Endothelial cell of umbilical vein (primary cell): Measurements from ENCODE around the gene EEFSEC. TPM values are rescaled to one million over a fixed set of nuclear protein-coding genes. Genes with fewer than 3 reads are reported as not detected.

Experiments used
- BruUV-seq: library from RNA; stranded (reverse); fragments of 400-500 nt; replicated peaks from 2 replicates; lab custom pipeline; 2021; lab: Mats Ljungman, UMichigan
- CTCF ChIA-PET: fragments of 300-600, 350-600 bp; sonication (Branson Sonifier 250); formaldehyde crosslinking; loops from one replicate; lab custom pipeline; 2021; ENCODE audit warnings: antibody characterized with exemption, inconsistent platforms; lab: Charles Lee
- POLR2A ChIA-PET: fragments of 300-600, 350-600 bp; sonication (Branson Sonifier 250); formaldehyde crosslinking; loops from one replicate; lab custom pipeline; 2021; ENCODE audit warnings: antibody characterized with exemption, inconsistent platforms; lab: Charles Lee
- DNase-seq: peaks from one replicate; pipeline ENCODE4 v3.0.0-alpha.2; 2011; ENCODE audit warnings: low read depth, low spot score
- FAIRE-seq: peaks from 2 replicates; lab custom pipeline; 2011; peaks lifted over from hg19 to GRCh38; lab: Jason Lieb, UNC
- H2AFZ ChIP-seq: 2 replicates; pipeline ENCODE4 v1.6.0; 2012; ENCODE audit warnings: low read depth, low read length, control low read depth, inconsistent platforms
- H3K27ac ChIP-seq: 2 replicates; pipeline ENCODE4 v1.5.1; 2011; ENCODE audit warnings: low read depth, mild to moderate bottlenecking, control low read depth, low read length, moderate library complexity; ENCODE audit not compliant: insufficient read depth
- H3K27me3 ChIP-seq, 2 experiments: 2 replicates each; pipeline versions ENCODE4 v1.6.0 to v1.6.1; 2011; ENCODE audit warnings: low read length in 2 of 2, mixed read lengths in 1 of 2; ENCODE audit not compliant: control insufficient read depth in 2 of 2, insufficient read depth in 2 of 2
- H3K36me3 ChIP-seq, 2 experiments: 2 replicates in 1 of 2; 3 replicates in 1 of 2; pipeline ENCODE4 v1.5.1; 2011; ENCODE audit warnings: low read length in 2 of 2, mild to moderate bottlenecking in 1 of 2, moderate library complexity in 1 of 2; ENCODE audit not compliant: control insufficient read depth in 2 of 2, insufficient read depth in 2 of 2; ENCODE audit errors: extremely low read depth in 1 of 2
- H3K4me1 ChIP-seq: 3 replicates; pipeline ENCODE4 v1.5.1; 2011; ENCODE audit warnings: mild to moderate bottlenecking, low read length; ENCODE audit not compliant: control insufficient read depth, insufficient read depth; ENCODE audit errors: extremely low read depth
- H3K4me2 ChIP-seq: 2 replicates; pipeline ENCODE4 v1.6.1; 2011; ENCODE audit warnings: low read length, control low read depth, mixed read lengths; ENCODE audit not compliant: insufficient read depth
- H3K4me3 ChIP-seq, 3 experiments: fragments of 200-600 bp in 1 of 3; sonication (generic), shearing (Covaris generic) in 1 of 3; replicated peaks in 1 of 3; 2 replicates each; pipeline ENCODE4 v1.5.1; 2011 to 2016; ENCODE audit warnings: control low read depth in 3 of 3, low read length in 3 of 3, mild to moderate bottlenecking in 2 of 3, inconsistent platforms in 1 of 3, low read depth in 1 of 3, moderate library complexity in 1 of 3; ENCODE audit not compliant: insufficient read depth in 1 of 3
- H3K79me2 ChIP-seq: 2 replicates; pipeline ENCODE4 v1.6.0; 2012; ENCODE audit warnings: low read length, inconsistent platforms; ENCODE audit not compliant: control insufficient read depth, insufficient read depth
- H3K9ac ChIP-seq: replicated peaks from 2 replicates; pipeline ENCODE3; 2011; ENCODE audit warnings: low read length, control low read depth; ENCODE audit not compliant: insufficient read depth; ENCODE audit errors: extremely low read depth
- H3K9me1 ChIP-seq: replicated peaks from 3 replicates; pipeline ENCODE4 v1.6.0; 2011; ENCODE audit warnings: mild to moderate bottlenecking, low read length; ENCODE audit not compliant: control insufficient read depth, insufficient read depth; ENCODE audit errors: extremely low read depth
- H3K9me3 ChIP-seq: replicated peaks from 2 replicates; pipeline ENCODE4 v1.5.1; 2012; ENCODE audit warnings: low read length, inconsistent platforms; ENCODE audit not compliant: control insufficient read depth, insufficient read depth
- H4K20me1 ChIP-seq: replicated peaks from 2 replicates; pipeline ENCODE3; 2011; ENCODE audit warnings: mild to moderate bottlenecking, low read length; ENCODE audit not compliant: control insufficient read depth, insufficient read depth; ENCODE audit errors: extremely low read depth
- EZH2 ChIP-seq: IDR thresholded peaks from 2 replicates; pipeline ENCODE4 v1.6.1; 2012; ENCODE audit warnings: borderline replicate concordance, low read depth, mild to moderate bottlenecking, moderate library complexity, low read length, inconsistent platforms; ENCODE audit not compliant: severe bottlenecking
- FOS ChIP-seq: IDR thresholded peaks from 2 replicates; pipeline ENCODE4 v1.6.1; 2011; ENCODE audit warnings: mild to moderate bottlenecking, low read length, moderate library complexity, borderline replicate concordance; ENCODE audit not compliant: insufficient read depth
- GATA2 ChIP-seq: IDR thresholded peaks from 2 replicates; pipeline ENCODE4 v1.7.0; 2011; ENCODE audit warnings: low read depth, mild to moderate bottlenecking, moderate library complexity, mixed read lengths, low read length; ENCODE audit not compliant: insufficient read length, insufficient read depth
- JUN ChIP-seq: IDR thresholded peaks from 2 replicates; pipeline ENCODE4 v1.6.1; 2011; ENCODE audit warnings: borderline replicate concordance, low read depth; ENCODE audit not compliant: insufficient read length, insufficient read depth
- POLR2A ChIP-seq: IDR thresholded peaks from 2 replicates; pipeline ENCODE4 v1.6.1; 2012; ENCODE audit warnings: low read depth, mild to moderate bottlenecking, control low read depth, low read length
- dilution Hi-C: fragments of 300-500 bp; cut with MboI; formaldehyde crosslinking; loops from one replicate; pipeline ENCODE4 v1.15.0; 2019; ENCODE audit warnings: low sequenced_read_pairs; ENCODE audit not compliant: extremely low pct_ligation_motif_present
- intact Hi-C: fragments of 100-400 bp; cut with micrococcal nuclease; formaldehyde crosslinking; loops from one replicate; pipeline ENCODE4 v1.10.0; 2022
- polyA plus RNA-seq, 4 experiments: library from polyadenylated mRNA; depleted of rRNA in 3 of 4; stranded (reverse) in 3 of 4; unstranded in 1 of 4; fragments of >200 nt; gene quantifications; 2 replicates each; pipeline versions ENCODE4 v1.2.1 to v1.2.3, GENCODE V29; 2011 to 2012; ENCODE audit warnings: missing spikeins in 1 of 4
- total RNA-seq: library from RNA; stranded (reverse); gene quantifications from 2 replicates; pipeline ENCODE4 v1.2.3, GENCODE V29; 2021
- TF ChIP-seq, protein P1 (sequence below): IDR thresholded peaks from 2 replicates; pipeline ENCODE4 v1.6.1; 2011; ENCODE audit not compliant: insufficient read depth, insufficient read length
- TF ChIP-seq, protein P2 (sequence below), 2 donors: IDR thresholded peaks; 1 replicate in 1 of 2; 2 replicates in 1 of 2; pipeline ENCODE4 v1.5.1; 2011; ENCODE audit warnings: low read length in 2 of 2, mild to moderate bottlenecking in 2 of 2, moderate library complexity in 2 of 2, control low read depth in 1 of 2, inconsistent platforms in 1 of 2, low read depth in 1 of 2; ENCODE audit not compliant: insufficient read depth in 1 of 2; ENCODE audit errors: extremely low read depth in 1 of 2

EEFSEC gene
- total and polyA plus RNA-seq, 2 donors (not counting 3 experiments of a cell fraction or from before 2014, with no cell fraction given) = 13.1 to 14.5 TPM

DNA sequence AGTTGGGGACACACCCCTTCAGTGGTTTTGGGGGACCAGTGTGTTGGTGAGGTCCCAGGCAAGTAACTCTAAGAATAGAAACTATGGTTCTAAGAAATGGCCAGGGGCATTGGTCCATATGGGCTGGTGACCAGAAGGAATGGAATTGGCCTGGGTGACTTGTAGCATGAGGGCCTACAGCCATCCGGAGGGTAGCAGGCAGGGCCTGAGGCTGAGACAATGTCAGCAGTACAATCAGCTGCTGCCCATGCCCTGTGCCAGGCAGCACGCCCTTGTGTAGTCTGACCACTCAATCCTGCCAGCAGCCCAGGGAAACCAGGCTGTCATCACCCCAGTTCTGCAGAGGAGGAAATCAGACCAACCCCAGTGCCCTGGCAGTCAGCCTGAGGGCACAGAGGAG lies 212.9 kb downstream of the EEFSEC start:
- Histone ChIP-seq H3K36me3 (no peaks in the 10 kb centered on the region), H2AFZ (no peak overlapping the region), H3K9me1 (no peaks in the 10 kb centered on the region), H3K4me2 (no peak overlapping the region), H3K27me3 (no peaks in the 10 kb centered on the region), H4K20me1 (no peaks in the 10 kb centered on the region), H3K4me3 (no peak overlapping the region), H3K79me2 (no peaks in the 10 kb centered on the region), H3K9ac (no peak overlapping the region), H3K27ac (no peak overlapping the region), H3K9me3 (no peaks in the 10 kb centered on the region), H3K4me1 (peaks cover 3% of the 10 kb centered on the region)
- no peak for TF ChIP-seq JUN
- no peak for TF ChIP-seq GATA2
- TF ChIP-seq FOS = no peak
- no peak for TF ChIP-seq POLR2A
- TF ChIP-seq, protein P1, sequence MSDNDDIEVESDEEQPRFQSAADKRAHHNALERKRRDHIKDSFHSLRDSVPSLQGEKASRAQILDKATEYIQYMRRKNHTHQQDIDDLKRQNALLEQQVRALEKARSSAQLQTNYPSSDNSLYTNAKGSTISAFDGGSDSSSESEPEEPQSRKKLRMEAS = no peak
- TF ChIP-seq, protein P2, sequence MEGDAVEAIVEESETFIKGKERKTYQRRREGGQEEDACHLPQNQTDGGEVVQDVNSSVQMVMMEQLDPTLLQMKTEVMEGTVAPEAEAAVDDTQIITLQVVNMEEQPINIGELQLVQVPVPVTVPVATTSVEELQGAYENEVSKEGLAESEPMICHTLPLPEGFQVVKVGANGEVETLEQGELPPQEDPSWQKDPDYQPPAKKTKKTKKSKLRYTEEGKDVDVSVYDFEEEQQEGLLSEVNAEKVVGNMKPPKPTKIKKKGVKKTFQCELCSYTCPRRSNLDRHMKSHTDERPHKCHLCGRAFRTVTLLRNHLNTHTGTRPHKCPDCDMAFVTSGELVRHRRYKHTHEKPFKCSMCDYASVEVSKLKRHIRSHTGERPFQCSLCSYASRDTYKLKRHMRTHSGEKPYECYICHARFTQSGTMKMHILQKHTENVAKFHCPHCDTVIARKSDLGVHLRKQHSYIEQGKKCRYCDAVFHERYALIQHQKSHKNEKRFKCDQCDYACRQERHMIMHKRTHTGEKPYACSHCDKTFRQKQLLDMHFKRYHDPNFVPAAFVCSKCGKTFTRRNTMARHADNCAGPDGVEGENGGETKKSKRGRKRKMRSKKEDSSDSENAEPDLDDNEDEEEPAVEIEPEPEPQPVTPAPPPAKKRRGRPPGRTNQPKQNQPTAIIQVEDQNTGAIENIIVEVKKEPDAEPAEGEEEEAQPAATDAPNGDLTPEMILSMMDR (IDR thresholded peaks at IDR 0.05; ENCODE audit: extremely low read depth in 1 of 2, insufficient read depth in 1 of 2, low read depth in 1 of 2, low read length in 2 of 2) = no peak
- TF ChIP-seq EZH2 = no peak
- dilution Hi-C loops = no loop called here
- ChIA-PET CTCF (interaction anchor here (1.0 to 2.2 kb wide), 3 partner anchors 10 to 140 kb away, joined by 3 to 8 read pairs (median 3); no protein-coding TSS in a partner anchor), POLR2A (no interaction called here)
- no peak for FAIRE-seq
- no peak for DNase-seq
- intact Hi-C loops = no loop called here
- no TSS peak for BruUV-seq
